Gastrocnemius medialis (tissue), 4 donors: Measurements from ENCODE around the gene FPR1.

ENCODE experiments used
- POLR2A ChIP-seq, 2 donors: fragments of 450-650 bp; IDR thresholded peaks; one replicate each; pipeline ENCODE4 v1.6.1; 2017; ENCODE audit warnings: antibody characterized with exemption in 2 of 2, mild to moderate bottlenecking in 2 of 2, moderate library complexity in 2 of 2
- TF ChIP-seq, protein P1 (sequence below), 5 experiments: fragments of 450-650 bp in 3 of 5; fragments of 200-600 bp in 2 of 5; sonication (generic) in 2 of 5; IDR thresholded peaks in 4 of 5; conservative IDR thresholded peaks in 1 of 5; 1 replicate in 4 of 5; 2 replicates in 1 of 5; pipeline ENCODE4 v1.5.1; 2016 to 2019; ENCODE audit warnings: antibody characterized with exemption in 5 of 5, mild to moderate bottlenecking in 3 of 5, moderate library complexity in 3 of 5

DNA sequence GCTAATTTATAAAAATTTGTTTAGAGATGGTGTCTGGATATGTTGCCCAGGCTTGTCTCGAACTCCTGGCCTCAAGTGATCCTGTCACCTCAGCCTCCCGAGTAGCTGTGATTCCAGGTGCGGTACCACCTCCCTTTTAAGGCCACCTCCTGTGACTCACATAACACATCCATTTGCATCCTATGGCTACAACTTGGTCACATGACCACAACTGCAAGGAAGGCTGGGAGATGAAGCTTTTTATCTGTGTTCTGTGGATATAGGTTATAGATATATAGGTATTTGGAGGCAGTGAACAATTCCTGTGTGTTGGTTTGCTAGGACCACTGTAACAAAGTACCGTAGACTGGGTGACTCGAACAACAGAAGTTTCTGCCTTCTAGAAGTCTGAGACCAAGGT lies 52.5 kb downstream of the FPR1 start:
- TF ChIP-seq, protein P1, sequence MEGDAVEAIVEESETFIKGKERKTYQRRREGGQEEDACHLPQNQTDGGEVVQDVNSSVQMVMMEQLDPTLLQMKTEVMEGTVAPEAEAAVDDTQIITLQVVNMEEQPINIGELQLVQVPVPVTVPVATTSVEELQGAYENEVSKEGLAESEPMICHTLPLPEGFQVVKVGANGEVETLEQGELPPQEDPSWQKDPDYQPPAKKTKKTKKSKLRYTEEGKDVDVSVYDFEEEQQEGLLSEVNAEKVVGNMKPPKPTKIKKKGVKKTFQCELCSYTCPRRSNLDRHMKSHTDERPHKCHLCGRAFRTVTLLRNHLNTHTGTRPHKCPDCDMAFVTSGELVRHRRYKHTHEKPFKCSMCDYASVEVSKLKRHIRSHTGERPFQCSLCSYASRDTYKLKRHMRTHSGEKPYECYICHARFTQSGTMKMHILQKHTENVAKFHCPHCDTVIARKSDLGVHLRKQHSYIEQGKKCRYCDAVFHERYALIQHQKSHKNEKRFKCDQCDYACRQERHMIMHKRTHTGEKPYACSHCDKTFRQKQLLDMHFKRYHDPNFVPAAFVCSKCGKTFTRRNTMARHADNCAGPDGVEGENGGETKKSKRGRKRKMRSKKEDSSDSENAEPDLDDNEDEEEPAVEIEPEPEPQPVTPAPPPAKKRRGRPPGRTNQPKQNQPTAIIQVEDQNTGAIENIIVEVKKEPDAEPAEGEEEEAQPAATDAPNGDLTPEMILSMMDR (IDR thresholded peaks at IDR 0.05 in 4 of 5, conservative IDR thresholded peaks at IDR 0.05 in 1 of 5): no peak
- no peak for TF ChIP-seq POLR2A (IDR thresholded peaks at IDR 0.05)
